ENCODE measurements around the gene STRIP2. TPM values are rescaled to one million over a fixed set of nuclear protein-coding genes. Genes with fewer than 3 reads are reported as not detected.

STRIP2 gene
- total RNA-seq, 1 experiment from 2014 or later: 6.5 TPM

- CTCF ChIA-PET: interaction anchor here (0.6 to 1.3 kb wide), 6 partner anchors 9 to 87 kb away, joined by 3 to 6 read pairs (median 4); partner anchors contain the start of gene STRIP2
- ATAC-seq (peak; percentile 67), DNase-seq (ENCODE audit: low spot score) (no peak)
- H3K27me3 Mint-ChIP-seq (ENCODE audit: low read depth): no peaks in the 10 kb centered on the region
- no peak overlapping the region for H3K4me3 Mint-ChIP-seq
- no peaks in the 10 kb centered on the region for H3K9me3 Mint-ChIP-seq
- H3K27ac Mint-ChIP-seq: 0 out of 2 replicates have a peak overlapping the region, but pooled peaks have one; percentile 46
- peaks cover 37% of the 10 kb centered on the region for H3K4me1 Mint-ChIP-seq
- POLR2A ChIA-PET: no interaction called here
- no peak for TF ChIP-seq RORB (CRISPR knock-in tag; IDR thresholded peaks at IDR 0.05)
- TF ChIP-seq ZNF671 (CRISPR knock-in tag; IDR thresholded peaks at IDR 0.05): no peak
- TF ChIP-seq IRF1 (CRISPR knock-in tag; IDR thresholded peaks at IDR 0.05): no peak
- TF ChIP-seq E2F5 (CRISPR knock-in tag; IDR thresholded peaks at IDR 0.05): no peak
- TF ChIP-seq ZNF281 (CRISPR knock-in tag; IDR thresholded peaks at IDR 0.05): no peak
- no peak for TF ChIP-seq NR1H2 (CRISPR knock-in tag; IDR thresholded peaks at IDR 0.05)
- no peak for TF ChIP-seq ZMAT4 (CRISPR knock-in tag; IDR thresholded peaks at IDR 0.05)
- no peak for TF ChIP-seq MYBL2 (CRISPR knock-in tag; IDR thresholded peaks at IDR 0.05)
- no peaks in the 10 kb centered on the region for H3K36me3 Mint-ChIP-seq
These were observed 49.1 kb upstream of the STRIP2 start for GRCh38 chr7:129385116-129385515.

GRCh38 chr7:129385598-129385997 is 48.6 kb upstream of the STRIP2 start:
- H3K4me3 Mint-ChIP-seq: no peak overlapping the region
- TF ChIP-seq FOXP4 (CRISPR knock-in tag; IDR thresholded peaks at IDR 0.05) (no peak), MAX (CRISPR knock-in tag; IDR thresholded peaks at IDR 0.05) (no peak), ZNF219 (CRISPR knock-in tag; IDR thresholded peaks at IDR 0.05; ENCODE audit: borderline replicate concordance) (no peak), HMGA2 (CRISPR knock-in tag; IDR thresholded peaks at IDR 0.05) (no peak), JUN (CRISPR knock-in tag; IDR thresholded peaks at IDR 0.05) (no peak), MLX (CRISPR knock-in tag; IDR thresholded peaks at IDR 0.05) (no peak), ZNF532 (CRISPR knock-in tag; IDR thresholded peaks at IDR 0.05; ENCODE audit: borderline replicate concordance) (no peak), ELF4 (CRISPR knock-in tag; IDR thresholded peaks at IDR 0.05; ENCODE audit: low read depth) (no peak), ZMAT4 (CRISPR knock-in tag; IDR thresholded peaks at IDR 0.05) (no peak)
- H3K9me3 Mint-ChIP-seq: no peaks in the 10 kb centered on the region
- ATAC-seq (no peak), DNase-seq (ENCODE audit: low spot score) (no peak)
- CTCF ChIA-PET: interaction anchor here (1.2 to 1.3 kb wide), 3 partner anchors 10 to 18 kb away, joined by 3 read pairs; no protein-coding TSS in a partner anchor
- H3K36me3 Mint-ChIP-seq: no peaks in the 10 kb centered on the region
- H3K27ac Mint-ChIP-seq: 0 out of 2 replicates have a peak overlapping the region, but pooled peaks have one; percentile 46
- POLR2A ChIA-PET: no interaction called here
- H3K4me1 Mint-ChIP-seq: peaks cover 37% of the 10 kb centered on the region
- H3K27me3 Mint-ChIP-seq (ENCODE audit: low read depth): no peaks in the 10 kb centered on the region

All from WTC11 (cell line).